HCEC 1CT (cell line): ENCODE data around the gene ZDHHC7.
"Not testable (repeated sequence)": the region's sequence is repeated elsewhere in the genome, so short reads cannot be mapped to it uniquely, and the experiment has no call there.

ENCODE experiments used
- DNase-seq: peaks from one replicate; pipeline ENCODE4 v3.0.0-alpha.2; 2017

Gene ZDHHC7

GRCh38 chr16:84959784-84960417 is 51.4 kb downstream of the ZDHHC7 start:
- DNase-seq, result no peak

GRCh38 chr16:84959045-84959576 is 52.2 kb downstream of the ZDHHC7 start:
- DNase-seq, result no peak

- DNase-seq, result no peak
Measured at GRCh38 chr16:84957792-84958191, 53.5 kb downstream of the ZDHHC7 start.

- DNase-seq, result no peak
Measured at GRCh38 chr16:84957192-84957591, 54.1 kb downstream of the ZDHHC7 start.

- DNase-seq, result no peak
Measured at GRCh38 chr16:84955427-84955826, 55.9 kb downstream of the ZDHHC7 start.

- DNase-seq, result no peak
Measured at GRCh38 chr16:84953190-84953746, 58.1 kb downstream of the ZDHHC7 start.

GRCh38 chr16:84952335-84953189 is 58.8 kb downstream of the ZDHHC7 start:
- DNase-seq, result peak; percentile 69

- peak; percentile 22 for DNase-seq
Measured at GRCh38 chr16:84950906-84951305, 60.4 kb downstream of the ZDHHC7 start.

- DNase-seq, result no peak
Measured at GRCh38 chr16:84949772-84950436, 61.4 kb downstream of the ZDHHC7 start.

GRCh38 chr16:84948851-84949610 is 62.3 kb downstream of the ZDHHC7 start:
- DNase-seq, result no peak

- no peak for DNase-seq
Measured at GRCh38 chr16:84947996-84948850, 63.1 kb downstream of the ZDHHC7 start.

- no peak for DNase-seq
Measured at GRCh38 chr16:84947022-84947421, 64.3 kb downstream of the ZDHHC7 start.

GRCh38 chr16:84943620-84944019 is 67.7 kb downstream of the ZDHHC7 start:
- DNase-seq, result no peak

GRCh38 chr16:84942786-84943185 is 68.5 kb downstream of the ZDHHC7 start:
- DNase-seq, result no peak

GRCh38 chr16:84941921-84942320 is 69.4 kb downstream of the ZDHHC7 start:
- no peak for DNase-seq

- DNase-seq, result no peak
Measured at GRCh38 chr16:84940670-84941551, 70.4 kb downstream of the ZDHHC7 start.

- DNase-seq, result not testable (repeated sequence)
Measured at GRCh38 chr16:84938616-84939015, 72.7 kb downstream of the ZDHHC7 start.

- no peak for DNase-seq
Measured at GRCh38 chr16:84937196-84938005, 73.9 kb downstream of the ZDHHC7 start.
